Smooth muscle cell (in vitro differentiated cells): Measurements from ENCODE around the gene HYAL3. TPM values are rescaled to one million over a fixed set of nuclear protein-coding genes. Genes with fewer than 3 reads are reported as not detected.

Experiments used
- DNase-seq: peaks from one replicate; lab custom pipeline; 2025; ENCODE audit not compliant: unreplicated experiment; lab: John Stamatoyannopoulos, UW
- H2AFZ ChIP-seq: fragments of 200-600 bp; sonication (generic); 2 replicates; pipeline ENCODE4 v1.6.0; 2016; ENCODE audit warnings: antibody characterized with exemption, low read depth, mild to moderate bottlenecking
- H3F3A ChIP-seq: fragments of 200-600 bp; sonication (generic); 2 replicates; pipeline ENCODE4 v1.6.0; 2017; ENCODE audit warnings: antibody characterized with exemption, low read depth
- H3K27ac ChIP-seq: fragments of 200-600 bp; sonication (generic); 2 replicates; pipeline ENCODE4 v1.5.1; 2016; ENCODE audit warnings: low read depth, mild to moderate bottlenecking
- H3K27me3 ChIP-seq: fragments of 200-600 bp; sonication (generic); 2 replicates; pipeline ENCODE4 v1.6.1; 2016; ENCODE audit warnings: low read depth, mild to moderate bottlenecking
- H3K36me3 ChIP-seq: fragments of 200-600 bp; sonication (generic); 2 replicates; pipeline ENCODE4 v1.5.1; 2016; ENCODE audit warnings: low read depth
- H3K4me1 ChIP-seq: fragments of 200-600 bp; sonication (generic); 2 replicates; pipeline ENCODE4 v1.5.1; 2016; ENCODE audit warnings: low read depth
- H3K4me2 ChIP-seq: fragments of 200-600 bp; sonication (generic); 2 replicates; pipeline ENCODE4 v1.6.0; 2016; ENCODE audit warnings: mild to moderate bottlenecking
- H3K4me3 ChIP-seq: fragments of 200-600 bp; sonication (generic); 2 replicates; pipeline ENCODE4 v1.5.1; 2016; ENCODE audit warnings: mild to moderate bottlenecking
- H3K79me2 ChIP-seq: fragments of 200-600 bp; sonication (generic); 2 replicates; pipeline ENCODE4 v1.6.0; 2016; ENCODE audit warnings: low read depth, mild to moderate bottlenecking
- H3K9ac ChIP-seq: fragments of 200-600 bp; sonication (generic); 2 replicates; pipeline ENCODE4 v1.6.0; 2016; ENCODE audit warnings: low read depth
- H3K9me3 ChIP-seq: fragments of 200-600 bp; sonication (generic); replicated peaks from 2 replicates; pipeline ENCODE4 v1.5.1; 2016; ENCODE audit warnings: low read depth
- H4K20me1 ChIP-seq: fragments of 200-600 bp; sonication (generic); 2 replicates; pipeline ENCODE4 v1.6.0; 2016; ENCODE audit warnings: low read depth
- CTCF ChIP-seq: fragments of 200-600 bp; sonication (generic); IDR thresholded peaks from 2 replicates; pipeline ENCODE4 v1.5.1; 2017; ENCODE audit warnings: borderline replicate concordance, mild to moderate bottlenecking, antibody characterized with exemption; ENCODE audit not compliant: insufficient read depth, poor library complexity, severe bottlenecking
- WGBS: methylation state at CpG from one replicate; pipeline ENCODE4 v1.1.7; 2016; ENCODE audit warnings: low lambda C conversion rate; 5-methylcytosine and 5-hydroxymethylcytosine counted together
- polyA plus RNA-seq: library from polyadenylated mRNA; unstranded; fragments of >200 nt; fragmentation: Nextera tagmentation; extraction: Ambion mirVana; gene quantifications from 2 replicates; pipeline ENCODE4 v1.2.1, GENCODE V29; 2016
- total RNA-seq: library from RNA; depleted of rRNA; stranded (reverse); fragments of >200 nt; gene quantifications from 2 replicates; pipeline ENCODE4 v1.2.3, GENCODE V29; 2014

The HYAL3 gene
- total and polyA plus RNA-seq, 2 experiments from 2014 or later = 2.5 to 3.7 TPM

- DNase-seq = no peak
- Histone ChIP-seq H3K9ac (no peak overlapping the region), H2AFZ (no peak overlapping the region), H3K4me2 (no peak overlapping the region), H4K20me1 (no peaks in the 10 kb centered on the region), H3K4me1 (peaks cover 10% of the 10 kb centered on the region), H3K9me3 (no peaks in the 10 kb centered on the region), H3K27ac (no peak overlapping the region), H3K27me3 (no peaks in the 10 kb centered on the region), H3F3A (no peaks in the 10 kb centered on the region), H3K4me3 (no peak overlapping the region), H3K79me2 (peaks cover 11% of the 10 kb centered on the region), H3K36me3 (no peaks in the 10 kb centered on the region)
- 99% methylated on average over 6 of the region's 6 CpGs for WGBS
- TF ChIP-seq CTCF = no peak
Observed at GRCh38 chr3:50289130-50289529, 10.1 kb downstream of the HYAL3 start.

- no peak overlapping the region for H2AFZ ChIP-seq
- no peak for DNase-seq
- H3K27me3 ChIP-seq = no peaks in the 10 kb centered on the region
- no peak for TF ChIP-seq CTCF
- peaks cover 10% of the 10 kb centered on the region for H3K4me1 ChIP-seq
- H3K36me3 ChIP-seq = no peaks in the 10 kb centered on the region
- no peak overlapping the region for H3K27ac ChIP-seq
- no peaks in the 10 kb centered on the region for H3F3A ChIP-seq
- no peak overlapping the region for H3K4me3 ChIP-seq
- no peaks in the 10 kb centered on the region for H3K9me3 ChIP-seq
- over 99% methylated on average over 23 of the region's 23 CpGs for WGBS
- H3K4me2 ChIP-seq = no peak overlapping the region
- no peak overlapping the region for H3K9ac ChIP-seq
- no peaks in the 10 kb centered on the region for H4K20me1 ChIP-seq
- H3K79me2 ChIP-seq = peaks cover 11% of the 10 kb centered on the region
Observed at GRCh38 chr3:50288387-50289007, 10.7 kb downstream of the HYAL3 start.

GRCh38 chr3:50287262-50287661, 11.9 kb downstream of the HYAL3 start:
- WGBS = 100% methylated on average over 1 of the region's 1 CpG
- TF ChIP-seq CTCF = no peak
- Histone ChIP-seq H3K27me3 (no peaks in the 10 kb centered on the region), H3F3A (no peaks in the 10 kb centered on the region), H3K4me3 (no peak overlapping the region), H3K27ac (no peak overlapping the region), H3K79me2 (peaks cover 11% of the 10 kb centered on the region), H3K4me1 (peaks cover 6% of the 10 kb centered on the region), H3K9ac (no peak overlapping the region), H3K9me3 (no peaks in the 10 kb centered on the region), H3K36me3 (no peaks in the 10 kb centered on the region), H3K4me2 (no peak overlapping the region), H4K20me1 (no peaks in the 10 kb centered on the region), H2AFZ (no peak overlapping the region)
- DNase-seq = no peak
